ENCODE data around the gene GPX3.

DNA sequence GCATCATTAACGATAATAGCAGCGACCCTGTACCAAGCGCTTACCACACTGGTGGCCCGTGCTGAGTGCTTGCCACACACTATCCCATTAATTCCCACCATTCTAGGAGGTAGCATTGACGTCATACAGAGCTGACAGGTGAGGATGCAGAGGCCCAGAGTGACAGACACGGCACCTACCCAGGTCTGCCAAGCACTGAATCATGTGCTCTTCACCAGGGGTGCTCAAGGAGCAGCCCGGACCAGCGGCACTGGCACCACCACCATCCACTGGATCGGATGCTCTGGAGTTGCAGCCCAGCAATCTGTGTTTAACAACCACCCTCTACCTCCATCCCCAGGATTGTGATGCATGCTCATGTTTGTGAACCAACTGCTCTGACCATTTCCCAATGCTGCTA, 57.0 kb downstream of the GPX3 start:
- TF ChIP-seq, protein P1, sequence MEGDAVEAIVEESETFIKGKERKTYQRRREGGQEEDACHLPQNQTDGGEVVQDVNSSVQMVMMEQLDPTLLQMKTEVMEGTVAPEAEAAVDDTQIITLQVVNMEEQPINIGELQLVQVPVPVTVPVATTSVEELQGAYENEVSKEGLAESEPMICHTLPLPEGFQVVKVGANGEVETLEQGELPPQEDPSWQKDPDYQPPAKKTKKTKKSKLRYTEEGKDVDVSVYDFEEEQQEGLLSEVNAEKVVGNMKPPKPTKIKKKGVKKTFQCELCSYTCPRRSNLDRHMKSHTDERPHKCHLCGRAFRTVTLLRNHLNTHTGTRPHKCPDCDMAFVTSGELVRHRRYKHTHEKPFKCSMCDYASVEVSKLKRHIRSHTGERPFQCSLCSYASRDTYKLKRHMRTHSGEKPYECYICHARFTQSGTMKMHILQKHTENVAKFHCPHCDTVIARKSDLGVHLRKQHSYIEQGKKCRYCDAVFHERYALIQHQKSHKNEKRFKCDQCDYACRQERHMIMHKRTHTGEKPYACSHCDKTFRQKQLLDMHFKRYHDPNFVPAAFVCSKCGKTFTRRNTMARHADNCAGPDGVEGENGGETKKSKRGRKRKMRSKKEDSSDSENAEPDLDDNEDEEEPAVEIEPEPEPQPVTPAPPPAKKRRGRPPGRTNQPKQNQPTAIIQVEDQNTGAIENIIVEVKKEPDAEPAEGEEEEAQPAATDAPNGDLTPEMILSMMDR (IDR thresholded peaks at IDR 0.05 in 2 of 3, conservative IDR thresholded peaks at IDR 0.05 in 1 of 3; ENCODE audit: control insufficient read depth in 2 of 3, extremely low read depth in 1 of 3, insufficient read depth in 1 of 3, low read depth in 3 of 3, low read length in 3 of 3): no peak
- TF ChIP-seq, protein P2, sequence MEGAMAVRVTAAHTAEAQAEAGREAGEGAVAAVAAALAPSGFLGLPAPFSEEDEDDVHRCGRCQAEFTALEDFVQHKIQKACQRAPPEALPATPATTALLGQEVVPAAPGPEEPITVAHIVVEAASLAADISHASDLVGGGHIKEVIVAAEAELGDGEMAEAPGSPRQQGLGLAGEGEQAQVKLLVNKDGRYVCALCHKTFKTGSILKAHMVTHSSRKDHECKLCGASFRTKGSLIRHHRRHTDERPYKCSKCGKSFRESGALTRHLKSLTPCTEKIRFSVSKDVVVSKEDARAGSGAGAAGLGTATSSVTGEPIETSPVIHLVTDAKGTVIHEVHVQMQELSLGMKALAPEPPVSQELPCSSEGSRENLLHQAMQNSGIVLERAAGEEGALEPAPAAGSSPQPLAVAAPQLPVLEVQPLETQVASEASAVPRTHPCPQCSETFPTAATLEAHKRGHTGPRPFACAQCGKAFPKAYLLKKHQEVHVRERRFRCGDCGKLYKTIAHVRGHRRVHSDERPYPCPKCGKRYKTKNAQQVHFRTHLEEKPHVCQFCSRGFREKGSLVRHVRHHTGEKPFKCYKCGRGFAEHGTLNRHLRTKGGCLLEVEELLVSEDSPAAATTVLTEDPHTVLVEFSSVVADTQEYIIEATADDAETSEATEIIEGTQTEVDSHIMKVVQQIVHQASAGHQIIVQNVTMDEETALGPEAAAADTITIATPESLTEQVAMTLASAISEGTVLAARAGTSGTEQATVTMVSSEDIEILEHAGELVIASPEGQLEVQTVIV (IDR thresholded peaks at IDR 0.05; ENCODE audit: borderline replicate concordance, partially characterized antibody): no peak
- no peak for TF ChIP-seq KDM1A (IDR thresholded peaks at IDR 0.05; ENCODE audit: borderline replicate concordance)
